GM18520 (cell line): ENCODE results near the gene KRTAP2-4.
"Not testable (repeated sequence)": the region's sequence is repeated elsewhere in the genome, so short reads cannot be mapped to it uniquely, and the experiment has no call there.

Experiments used
- ATAC-seq: cut with Tn5 transposase; IDR thresholded peaks from one replicate; pipeline ENCODE4 v1.9.1; 2021; ENCODE audit not compliant: unreplicated experiment

The KRTAP2-4 gene

DNA sequence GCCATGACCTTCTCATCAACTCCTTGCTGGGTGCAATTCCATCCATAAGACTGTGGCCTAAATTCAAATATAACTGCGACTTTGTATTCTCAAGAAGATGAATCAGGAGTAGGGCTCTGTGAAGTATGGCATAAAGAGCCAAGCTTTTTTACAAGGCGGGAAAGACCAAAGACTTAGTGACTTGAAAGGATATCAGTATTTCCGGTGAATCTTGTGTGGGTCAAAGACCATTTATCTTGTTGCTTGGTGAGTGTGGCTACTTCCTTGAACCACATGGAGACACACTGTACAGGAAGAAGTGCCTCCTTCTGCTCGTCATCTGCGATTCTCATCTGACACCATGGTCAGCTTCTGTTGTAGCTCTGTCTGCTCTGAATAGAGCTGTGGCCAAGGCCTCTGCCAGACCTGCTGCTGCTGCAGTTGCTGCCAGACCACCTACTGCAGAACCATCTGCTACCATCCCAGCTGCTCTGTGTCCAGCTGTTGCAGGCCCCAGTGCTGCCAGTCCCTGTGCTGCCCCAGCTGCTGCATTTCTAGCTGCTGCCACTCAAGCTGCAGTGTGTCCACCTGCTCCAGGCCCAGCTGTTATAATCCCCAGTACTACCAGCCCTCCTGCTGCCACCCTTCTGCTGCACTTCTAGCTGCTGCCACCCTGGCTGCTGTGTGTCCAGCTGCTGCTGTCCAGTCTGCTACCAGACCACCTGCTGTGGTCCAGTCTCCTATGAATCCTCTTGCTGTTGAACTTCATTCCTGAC is 6.1 kb upstream of the KRTAP2-4 start:
- no peak for ATAC-seq

DNA sequence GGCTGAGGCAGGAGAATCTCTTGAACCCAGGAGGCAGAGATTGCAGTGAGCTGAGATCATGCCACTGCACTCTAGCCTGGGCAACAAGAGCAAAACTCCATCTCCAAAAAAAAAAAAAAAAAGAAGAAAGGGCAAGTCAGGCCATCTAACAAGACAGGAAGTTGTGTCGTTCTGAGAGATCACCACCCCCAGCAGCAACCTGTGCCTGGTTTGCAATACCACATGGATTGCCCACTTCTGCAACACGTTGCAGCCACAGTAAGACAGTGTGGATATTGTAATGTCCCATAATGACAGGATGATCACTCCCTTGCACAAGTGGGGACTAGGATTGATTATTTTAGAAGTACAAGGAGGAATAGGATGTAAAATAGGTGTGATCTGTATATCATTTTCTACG is 3.4 kb upstream of the KRTAP2-4 start:
- ATAC-seq: no peak

DNA sequence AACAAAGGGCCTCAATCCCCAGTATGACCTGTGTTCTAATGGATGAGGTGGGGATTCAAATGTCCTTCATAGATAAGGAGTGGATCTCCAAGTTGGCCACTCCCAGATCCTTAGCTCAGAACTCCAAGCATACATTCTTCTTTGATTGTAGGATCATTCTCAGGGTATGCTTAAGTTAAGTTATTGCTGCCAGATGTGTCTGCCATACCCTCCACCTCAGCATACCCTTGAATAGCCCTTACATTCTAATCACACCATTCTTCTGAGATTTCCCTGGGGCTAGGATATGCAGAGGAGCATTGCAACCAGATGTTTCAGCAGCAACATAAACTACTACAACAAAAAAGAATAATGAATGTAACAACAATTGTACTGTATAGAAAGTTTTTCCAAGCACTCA is 1.6 kb upstream of the KRTAP2-4 start:
- no peak for ATAC-seq

DNA sequence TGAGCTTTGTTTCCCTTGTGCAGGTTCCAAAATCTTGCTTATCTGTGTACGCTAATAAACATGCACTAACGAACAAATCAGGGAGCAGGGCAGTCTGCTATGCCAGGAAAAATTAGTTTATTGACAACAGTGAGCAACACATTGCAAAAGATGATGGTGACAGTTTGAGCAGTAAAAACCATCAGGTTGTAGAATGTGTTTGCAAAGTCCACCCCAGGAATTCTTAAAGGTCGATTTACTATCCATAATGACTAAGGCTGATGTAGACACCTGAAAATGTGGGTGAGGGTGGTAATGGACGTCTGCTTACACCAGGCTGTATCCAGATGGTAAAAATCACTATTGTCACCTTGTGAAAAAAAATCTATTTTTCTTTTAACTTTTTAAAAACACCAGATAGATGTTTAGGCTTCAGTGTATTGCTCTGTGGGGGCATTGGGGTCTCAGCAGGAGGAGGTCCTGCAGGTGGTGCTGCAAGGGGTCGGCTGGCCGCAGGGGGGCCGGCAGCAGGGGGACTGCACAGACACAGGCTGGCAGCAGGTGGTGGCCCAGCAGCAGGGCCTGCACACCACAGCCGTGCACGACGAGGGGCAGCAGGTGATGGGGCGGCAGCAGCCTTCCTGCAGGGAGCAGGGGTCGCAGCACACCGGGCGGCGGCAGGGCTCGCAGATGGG is 526 bp downstream of the KRTAP2-4 start:
- not testable (repeated sequence) for ATAC-seq

DNA sequence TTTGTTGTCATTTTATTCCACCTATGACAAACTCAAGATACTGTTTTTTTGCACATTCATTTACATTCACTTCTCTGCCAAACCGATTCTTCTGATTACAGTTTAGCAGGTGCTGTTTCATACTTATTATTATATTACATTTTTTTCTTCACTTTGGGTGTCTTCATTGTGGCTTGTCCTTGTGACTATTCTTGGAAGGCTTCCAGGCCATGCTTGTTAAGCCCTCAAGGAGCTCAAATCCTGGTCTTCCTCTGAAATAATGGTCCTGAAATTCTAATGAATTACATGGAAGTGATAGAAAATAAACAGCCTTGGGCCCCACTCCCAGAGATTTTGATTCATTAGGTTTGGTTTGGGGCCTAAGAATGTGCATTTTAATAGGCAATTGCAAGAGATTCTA is 1.4 kb downstream of the KRTAP2-4 start:
- no peak for ATAC-seq

DNA sequence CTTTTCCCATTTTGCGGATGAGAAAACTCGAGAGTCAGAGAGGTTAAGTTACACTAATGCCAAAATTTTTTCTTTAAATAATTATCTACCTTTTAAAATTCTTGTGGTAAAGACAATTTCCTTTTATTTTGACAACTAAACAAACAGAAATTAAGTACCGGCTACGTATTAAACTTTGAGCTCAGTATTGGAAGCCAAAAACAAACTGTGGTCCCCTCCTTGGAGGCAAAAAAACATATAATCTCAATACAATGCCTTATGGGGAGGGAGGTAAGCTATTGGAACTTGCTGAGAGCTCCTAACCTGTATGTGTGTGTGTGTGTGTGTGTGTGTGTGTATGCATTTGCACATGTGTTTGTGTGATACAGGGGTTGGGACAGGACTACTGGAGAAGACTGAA is 2.2 kb downstream of the KRTAP2-4 start:
- no peak for ATAC-seq

DNA sequence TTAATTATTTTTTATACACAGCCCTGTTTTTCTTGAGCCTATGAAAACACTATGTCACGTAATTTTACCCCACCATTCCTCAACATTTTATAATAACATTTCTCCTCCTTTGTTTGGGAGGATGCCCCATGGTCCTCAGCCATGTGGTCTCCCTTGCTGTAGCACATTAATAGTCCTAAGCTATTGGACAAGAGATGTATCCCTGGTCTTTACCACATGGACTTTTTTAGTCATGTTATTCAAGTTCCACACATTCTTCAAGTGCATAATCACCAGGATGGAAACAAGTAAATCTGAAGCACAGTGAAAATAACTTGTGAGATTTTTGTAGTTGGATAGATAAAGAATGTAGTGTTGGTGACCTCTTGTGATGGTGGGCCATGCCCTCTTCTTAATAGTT is 3.7 kb downstream of the KRTAP2-4 start:
- ATAC-seq: no peak

DNA sequence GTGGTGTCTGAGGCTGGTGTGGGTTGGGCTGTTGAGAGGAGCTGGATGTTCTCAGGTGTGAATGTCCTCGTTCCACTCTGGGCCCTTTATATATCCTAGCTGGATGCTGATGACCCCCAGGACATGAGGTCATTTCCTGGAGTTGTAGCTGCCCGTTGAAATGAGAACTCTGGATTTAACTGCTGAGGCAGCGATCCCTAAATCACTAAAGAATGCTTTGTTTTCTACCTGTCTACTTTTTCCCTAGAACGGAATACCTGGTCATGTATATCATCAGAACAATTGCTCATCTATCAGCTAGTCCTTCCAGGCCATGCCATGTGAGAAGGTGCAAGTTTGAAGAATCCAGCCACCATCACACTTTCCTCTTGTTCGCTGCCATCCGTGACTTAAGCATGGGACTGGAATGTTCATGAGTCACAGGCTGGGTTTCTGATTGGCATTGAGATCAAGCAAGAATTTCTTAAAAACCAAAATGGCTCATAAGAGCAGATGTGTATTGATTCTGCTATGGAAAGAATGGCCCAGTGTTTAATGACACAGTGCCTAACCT is 5.6 kb downstream of the KRTAP2-4 start, which contains the start of gene KRTAP2-3:
KRTAP2-3 (minus strand) TSS at position 63 of the 553 bp plus-strand sequence. CDS start 64 bp downstream, outside the sequence.
- no peak for ATAC-seq

DNA sequence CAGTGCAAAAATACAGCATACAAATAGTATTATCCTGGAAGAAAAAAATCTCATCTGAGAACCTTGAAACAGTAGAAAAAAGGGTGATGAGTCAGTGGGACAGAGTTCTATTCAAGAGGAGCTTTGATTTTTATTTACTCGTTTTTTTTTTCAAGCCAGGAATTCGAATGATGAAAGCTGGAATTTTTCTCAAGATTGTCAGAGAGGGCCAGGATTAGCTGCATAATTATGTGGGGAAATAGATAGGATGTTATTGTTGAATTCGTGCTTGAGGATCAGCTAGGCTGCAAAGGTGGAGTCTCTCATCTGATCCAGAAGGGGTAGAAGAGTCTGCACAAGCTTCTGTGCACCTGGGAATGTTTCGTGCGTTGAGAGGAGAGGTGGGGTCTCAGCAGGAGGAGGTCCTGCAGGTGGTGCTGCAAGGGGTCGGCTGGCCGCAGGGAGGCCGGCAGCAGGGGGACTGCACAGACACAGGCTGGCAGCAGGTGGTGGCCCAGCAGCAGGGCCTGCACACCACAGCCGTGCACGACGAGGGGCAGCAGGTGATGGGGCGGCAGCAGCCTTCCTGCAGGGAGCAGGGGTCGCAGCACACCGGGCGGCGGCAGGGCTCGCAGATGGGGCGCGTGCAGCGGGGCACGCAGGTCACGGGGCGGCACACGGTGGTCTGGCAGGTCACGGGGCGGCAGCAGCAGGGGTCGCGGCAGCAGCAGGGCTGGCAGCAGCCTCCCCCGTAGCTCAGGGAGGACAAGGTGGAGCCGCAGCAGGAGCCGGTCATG is 6.2 kb downstream of the KRTAP2-4 start:
- ATAC-seq: not testable (repeated sequence)

DNA sequence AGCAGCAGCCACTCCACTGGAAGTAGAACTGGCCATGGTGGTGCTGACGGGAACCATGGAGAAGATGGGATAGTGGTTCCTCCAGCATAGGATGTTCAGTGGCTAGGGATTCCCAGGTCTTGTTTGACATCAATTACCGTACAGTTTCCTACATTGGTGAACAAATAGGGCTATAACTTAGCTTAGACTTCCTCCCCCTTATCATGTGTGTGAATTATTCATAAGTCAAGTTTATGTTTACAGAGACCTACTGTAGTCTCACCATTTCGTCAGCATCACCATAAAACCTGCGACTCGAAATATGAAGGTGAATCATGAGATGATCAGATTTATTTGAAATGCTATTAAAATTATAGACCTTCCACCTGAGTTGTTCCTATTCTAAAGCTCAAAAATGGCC is 6.9 kb downstream of the KRTAP2-4 start:
- no peak for ATAC-seq

DNA sequence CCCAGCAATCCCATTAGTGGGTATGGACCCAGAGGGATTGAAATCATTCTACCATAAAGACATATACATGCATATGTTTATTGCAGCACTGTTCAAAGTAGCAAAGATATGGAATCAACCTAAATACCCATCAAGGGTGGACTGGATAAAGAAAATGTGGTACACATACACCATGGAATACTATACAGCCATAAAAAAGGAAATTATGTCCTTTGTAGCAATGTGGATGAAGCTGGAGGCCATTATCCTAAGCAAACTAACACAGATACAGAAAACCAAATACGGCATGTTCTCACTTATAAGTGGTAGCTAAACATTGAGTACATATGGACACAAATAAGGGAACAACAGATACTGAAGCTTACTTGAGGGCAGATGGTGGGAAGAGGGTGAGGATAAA is 8.1 kb downstream of the KRTAP2-4 start:
- ATAC-seq: no peak

DNA sequence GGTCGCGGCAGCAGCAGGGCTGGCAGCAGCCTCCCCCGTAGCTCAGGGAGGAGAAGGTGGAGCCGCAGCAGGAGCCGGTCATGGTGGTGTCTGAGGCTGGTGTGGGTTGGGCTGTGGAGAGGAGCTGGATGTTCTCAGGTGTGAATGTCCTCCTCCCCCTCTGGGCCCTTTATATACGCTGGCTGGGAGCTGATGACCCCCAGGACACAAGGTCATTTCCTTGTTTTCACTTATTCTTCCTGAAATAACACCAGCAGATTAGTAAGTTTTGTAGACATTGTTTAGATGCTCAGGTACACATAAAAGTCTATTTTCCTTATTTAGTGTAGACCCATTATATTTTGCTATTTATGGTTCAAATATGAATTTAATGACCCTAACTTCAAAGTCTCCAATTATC is 10.5 kb downstream of the KRTAP2-4 start, which contains the start of gene KRTAP2-2:
KRTAP2-2 (minus strand) TSS at position 101 of the 400 bp plus-strand sequence; CDS start at position 82, 19 bp downstream.
- ATAC-seq: not testable (repeated sequence)

DNA sequence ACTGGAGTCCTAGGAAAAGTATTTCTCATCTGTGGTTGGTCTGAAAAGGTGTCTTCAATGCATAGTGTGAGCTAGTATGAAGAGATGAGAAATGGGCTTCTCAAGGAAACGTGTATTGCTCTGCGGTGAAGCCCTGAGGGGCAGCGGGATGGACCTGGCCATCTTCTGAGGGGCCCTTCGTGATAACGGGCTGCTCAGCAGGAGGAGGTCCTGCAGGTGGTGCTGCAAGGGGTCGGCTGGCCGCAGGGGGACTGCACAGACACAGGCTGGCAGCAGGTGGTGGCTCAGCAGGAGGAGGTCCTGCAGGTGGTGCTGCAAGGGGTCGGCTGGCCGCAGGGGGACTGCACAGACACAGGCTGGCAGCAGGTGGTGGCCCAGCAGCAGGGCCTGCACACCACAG is 11.1 kb downstream of the KRTAP2-4 start:
- ATAC-seq: not testable (repeated sequence)

DNA sequence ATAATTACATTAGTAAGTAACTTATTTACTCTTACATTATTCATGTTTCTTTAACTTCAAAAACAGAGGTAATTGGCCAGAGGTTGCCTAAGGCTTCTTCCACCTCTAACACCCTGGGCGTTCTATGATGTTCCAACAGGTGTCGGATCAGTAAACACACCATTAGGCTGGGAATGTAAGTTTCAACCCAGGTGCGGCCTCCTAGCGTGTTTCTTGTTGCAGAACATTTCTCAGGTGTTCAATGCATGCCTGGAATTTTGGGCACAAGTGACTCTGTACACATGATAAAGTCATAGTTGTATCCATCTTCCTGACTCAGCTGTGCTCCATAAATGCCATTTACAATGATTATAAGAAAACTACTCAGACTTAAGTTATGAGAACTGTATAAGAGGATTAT is 11.7 kb downstream of the KRTAP2-4 start:
- ATAC-seq: no peak

DNA sequence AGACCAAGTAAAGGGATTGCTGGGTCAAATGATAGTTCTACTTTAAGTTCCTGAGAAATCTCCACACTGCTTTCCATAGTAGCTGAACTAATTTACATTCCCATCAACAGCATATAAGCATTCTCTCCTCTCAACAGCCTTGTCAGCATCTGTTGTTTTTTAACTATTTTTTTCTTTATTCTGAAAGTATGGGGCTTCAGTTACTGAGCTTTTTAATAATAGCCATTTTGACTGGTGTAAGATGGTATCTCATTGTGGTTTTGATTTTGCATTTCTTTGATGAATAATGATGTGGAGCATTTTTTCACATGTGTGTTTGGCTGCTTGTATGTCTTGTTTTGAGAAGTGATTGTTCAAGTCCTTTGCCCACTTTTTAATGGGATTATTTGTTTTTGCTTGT is 13.1 kb downstream of the KRTAP2-4 start:
- no peak for ATAC-seq

DNA sequence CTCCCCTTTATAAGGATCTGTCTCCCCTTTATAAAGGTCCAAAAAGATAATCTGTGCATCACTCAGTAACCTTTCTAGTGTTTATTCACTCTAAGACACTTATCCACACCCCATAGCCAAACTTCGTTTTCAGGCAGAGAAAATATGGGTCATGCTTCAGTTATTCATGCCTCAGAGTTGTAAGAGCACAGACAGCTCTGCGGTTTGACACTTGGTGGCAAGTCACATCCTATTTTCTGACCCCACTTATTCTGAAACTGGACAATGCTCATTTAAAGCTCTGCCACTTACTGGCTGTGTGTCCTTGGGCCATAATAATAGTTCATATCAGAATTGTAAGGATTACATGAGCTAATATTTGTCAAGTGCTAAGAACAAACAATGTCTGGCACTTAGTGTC is 16.6 kb downstream of the KRTAP2-4 start:
- no peak for ATAC-seq

DNA sequence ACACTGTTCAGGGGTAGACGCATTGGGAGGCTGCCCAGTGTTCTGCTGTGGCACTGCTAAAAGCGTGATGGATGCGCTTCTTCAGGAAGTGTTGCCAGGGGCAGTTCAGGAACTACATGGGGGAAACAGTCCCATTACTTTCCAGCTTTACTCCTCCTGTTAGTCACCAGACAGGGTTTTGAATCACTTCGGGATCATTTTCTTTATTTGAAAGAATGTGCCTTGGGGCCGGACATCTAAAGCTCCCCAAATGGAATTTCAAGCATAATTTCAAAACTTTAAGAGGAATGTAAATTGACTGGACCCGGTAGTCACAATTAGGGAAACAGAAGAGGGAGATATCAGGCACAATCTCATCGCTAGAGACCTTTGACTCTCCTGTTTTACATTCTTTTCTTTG is 17.2 kb downstream of the KRTAP2-4 start:
- no peak for ATAC-seq

DNA sequence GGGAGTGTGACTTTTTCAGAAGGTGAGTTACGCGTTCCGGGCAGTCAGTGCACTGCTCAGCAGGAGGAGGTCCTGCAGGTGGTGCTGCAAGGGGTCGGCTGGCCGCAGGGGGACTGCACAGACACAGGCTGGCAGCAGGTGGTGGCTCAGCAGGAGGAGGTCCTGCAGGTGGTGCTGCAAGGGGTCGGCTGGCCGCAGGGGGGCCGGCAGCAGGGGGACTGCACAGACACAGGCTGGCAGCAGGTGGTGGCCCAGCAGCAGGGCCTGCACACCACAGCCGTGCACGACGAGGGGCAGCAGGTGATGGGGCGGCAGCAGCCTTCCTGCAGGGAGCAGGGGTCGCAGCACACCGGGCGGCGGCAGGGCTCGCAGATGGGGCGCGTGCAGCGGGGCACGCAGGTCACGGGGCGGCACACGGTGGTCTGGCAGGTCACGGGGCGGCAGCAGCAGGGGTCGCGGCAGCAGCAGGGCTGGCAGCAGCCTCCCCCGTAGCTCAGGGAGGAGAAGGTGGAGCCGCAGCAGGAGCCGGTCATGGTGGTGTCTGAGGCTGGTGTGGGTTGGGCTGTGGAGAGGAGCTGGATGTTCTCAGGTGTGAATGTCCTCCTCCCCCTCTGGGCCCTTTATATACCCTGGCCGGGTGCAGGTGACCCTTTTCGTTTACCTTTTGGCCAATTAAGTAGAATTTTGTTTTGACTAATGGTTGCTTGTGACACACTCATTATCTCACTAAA is 18.8 kb downstream of the KRTAP2-4 start, which contains the start of gene KRTAP2-1:
KRTAP2-1 (minus strand) TSS at position 582 of the 731 bp plus-strand sequence; CDS start at position 533, 49 bp downstream.
- not testable (repeated sequence) for ATAC-seq

DNA sequence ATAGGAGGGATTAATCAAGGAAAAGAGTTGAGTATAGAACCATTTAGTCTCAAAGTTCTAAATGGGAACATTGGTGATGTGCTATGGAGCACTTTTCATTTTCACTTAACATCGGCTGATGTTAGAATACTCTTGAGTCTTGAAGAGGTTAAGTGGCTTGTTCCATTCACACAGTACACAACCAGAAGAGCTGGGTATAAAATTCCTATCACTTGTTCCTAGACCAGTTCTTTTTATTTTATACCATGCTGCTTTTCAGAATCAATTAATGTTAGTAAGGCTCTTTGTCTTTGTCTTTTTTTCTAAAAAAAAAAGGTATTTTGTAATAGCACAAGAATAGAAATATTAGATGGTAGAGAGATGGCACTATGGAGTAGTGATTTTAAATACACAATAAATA is 22.7 kb downstream of the KRTAP2-4 start:
- no peak for ATAC-seq

DNA sequence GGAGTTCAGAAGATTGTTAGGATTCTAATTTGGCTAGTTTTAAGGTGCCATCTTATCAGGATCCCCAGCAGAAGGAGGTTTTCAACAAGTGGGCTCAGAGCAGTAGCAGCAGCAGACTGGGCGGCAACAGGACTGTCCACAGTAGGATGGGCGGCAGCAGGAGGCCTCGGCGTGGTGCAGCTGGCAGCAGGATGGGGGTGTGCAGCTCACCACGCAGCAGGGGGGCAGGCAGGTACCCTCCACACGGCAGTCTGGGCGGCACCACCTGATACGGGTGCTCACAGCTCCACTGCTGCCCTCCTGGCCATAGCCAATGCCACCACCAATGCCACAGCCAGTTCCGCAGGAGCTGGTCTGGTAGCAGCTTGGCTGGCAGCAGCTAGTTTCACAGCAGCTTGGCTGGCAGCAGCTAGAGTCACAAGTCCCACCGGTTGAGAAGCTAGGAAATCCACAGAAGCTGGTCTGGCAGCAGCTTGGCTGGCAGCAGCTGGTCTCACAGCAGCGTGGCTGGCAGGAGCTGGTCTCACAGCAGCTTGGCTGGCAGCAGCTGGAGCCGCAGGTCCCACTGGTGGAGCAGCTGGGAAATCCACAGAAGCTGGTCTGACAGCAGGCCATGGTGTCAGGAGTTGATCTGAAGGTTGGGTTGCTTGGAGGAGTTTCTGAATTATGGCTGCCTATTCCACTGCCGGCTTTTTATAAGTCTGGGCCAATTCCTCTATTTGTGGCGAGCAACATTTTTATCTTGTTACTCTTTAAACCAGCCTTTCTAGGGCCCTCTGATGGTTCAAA is 24.7 kb downstream of the KRTAP2-4 start, which contains the start of gene KRTAP1-1:
KRTAP1-1 (minus strand) TSS at position 668 of the 789 bp plus-strand sequence; CDS start at position 615, 53 bp downstream.
- ATAC-seq: not testable (repeated sequence)
